ENCODE data around the gene OR2AT4. TPM values are rescaled to one million over a fixed set of nuclear protein-coding genes. Genes with fewer than 3 reads are reported as not detected.
A peak's percentile ranks its signal among the peaks of the same experiment; 100 is the strongest.

OR2AT4 gene
- total RNA-seq, 4 donors from 2014 or later = 0.06 TPM; not detected in 3

- no peaks in the 10 kb centered on the region for H3K4me1 ChIP-seq
- H3K27ac ChIP-seq (replicated peaks in 1 of 4) = no peak overlapping the region
- WGBS = 91% methylated on average over 2 of the region's 2 CpGs
- intact Hi-C loops (cut with DNase I) = no loop called here
- DNase-seq (ENCODE audit: extremely low spot score) = no peak
- no peaks in the 10 kb centered on the region for H3K27me3 ChIP-seq
- TF ChIP-seq POLR2A (IDR thresholded peaks at IDR 0.05; ENCODE audit: low read depth) (no peak), EP300 (IDR thresholded peaks at IDR 0.05) (no peak), POLR2AphosphoS5 (IDR thresholded peaks at IDR 0.05) (no peak), CTCF (IDR thresholded peaks at IDR 0.05) (no peak)
- no peaks in the 10 kb centered on the region for H3K36me3 ChIP-seq
- no peaks in the 10 kb centered on the region for H3K9me3 ChIP-seq
- no peak overlapping the region for H3K4me3 ChIP-seq
Observed at GRCh38 chr11:75041263-75041662, 55.4 kb downstream of the OR2AT4 start.

- intact Hi-C loops (cut with DNase I) = no loop called here
- H3K4me3 ChIP-seq = no peak overlapping the region
- H3K27me3 ChIP-seq = no peaks in the 10 kb centered on the region
- WGBS = 94% methylated on average over 11 of the region's 11 CpGs
- no peak overlapping the region for H3K27ac ChIP-seq (replicated peaks in 1 of 4)
- DNase-seq (ENCODE audit: extremely low spot score) = peak; percentile 60
- H3K4me1 ChIP-seq = no peaks in the 10 kb centered on the region
- H3K9me3 ChIP-seq = no peaks in the 10 kb centered on the region
- no peaks in the 10 kb centered on the region for H3K36me3 ChIP-seq
- TF ChIP-seq POLR2AphosphoS5 (IDR thresholded peaks at IDR 0.05) = no peak
- no peak for TF ChIP-seq CTCF (IDR thresholded peaks at IDR 0.05)
Observed at GRCh38 chr11:75040167-75040770, 56.4 kb downstream of the OR2AT4 start.

GRCh38 chr11:75035911-75036565 is 60.6 kb downstream of the OR2AT4 start:
- Histone ChIP-seq H3K4me1 (no peaks in the 10 kb centered on the region), H3K27me3 (no peaks in the 10 kb centered on the region), H3K36me3 (no peaks in the 10 kb centered on the region), H3K4me3 (no peak overlapping the region), H3K9me3 (no peaks in the 10 kb centered on the region), H3K27ac (replicated peaks in 1 of 4) (no peak overlapping the region)
- intact Hi-C loops (cut with DNase I) = no loop called here
- peak; percentile 91 for DNase-seq (ENCODE audit: extremely low spot score)
- WGBS = 85% methylated on average over 3 of the region's 3 CpGs
- no peak for TF ChIP-seq CTCF (IDR thresholded peaks at IDR 0.05)
- no peak for TF ChIP-seq POLR2A (IDR thresholded peaks at IDR 0.05; ENCODE audit: low read depth)
- no peak for TF ChIP-seq POLR2AphosphoS5 (IDR thresholded peaks at IDR 0.05)
- no peak for TF ChIP-seq EP300 (IDR thresholded peaks at IDR 0.05)

- intact Hi-C loops (cut with DNase I) = no loop called here
- no peak for DNase-seq (ENCODE audit: extremely low spot score)
Observed at GRCh38 chr11:75035256-75035655, 61.4 kb downstream of the OR2AT4 start.

More at GRCh38 chr11:75035256-75035655, 61.4 kb downstream of the OR2AT4 start:
- H3K27ac ChIP-seq (replicated peaks in 1 of 4) = no peak overlapping the region
- H3K4me3 ChIP-seq = no peak overlapping the region
- no peak for TF ChIP-seq POLR2A (IDR thresholded peaks at IDR 0.05; ENCODE audit: low read depth)
- TF ChIP-seq EP300 (IDR thresholded peaks at IDR 0.05) = no peak
- TF ChIP-seq POLR2AphosphoS5 (IDR thresholded peaks at IDR 0.05) = no peak
- TF ChIP-seq CTCF (IDR thresholded peaks at IDR 0.05) = no peak
- 88% methylated on average over 5 of the region's 5 CpGs for WGBS
- no peaks in the 10 kb centered on the region for H3K4me1 ChIP-seq
- H3K27me3 ChIP-seq = no peaks in the 10 kb centered on the region
- no peaks in the 10 kb centered on the region for H3K36me3 ChIP-seq
- no peaks in the 10 kb centered on the region for H3K9me3 ChIP-seq

Data from esophagus muscularis mucosa (tissue), 4 donors.